Stimulated activated CD8-positive, alpha-beta memory T cell treated with anti-CD3 and anti-CD28 coated beads, Interleukin-15, amount 100 ng/mL, for 1 hour (primary cell): ENCODE results near the gene CBX5.
"Not testable (repeated sequence)": the region's sequence is repeated elsewhere in the genome, so short reads cannot be mapped to it uniquely, and the experiment has no call there.

Experiments used
- DNase-seq: peaks from one replicate; pipeline ENCODE4 v3.0.0-alpha.2; 2020; ENCODE audit warnings: low read depth

The CBX5 gene

GRCh38 chr12:54294152-54294952 lies 14.4 kb upstream of the CBX5 start:
- peak; percentile 18 for DNase-seq

- no peak for DNase-seq
Measured at GRCh38 chr12:54292931-54293241, 13.0 kb upstream of the CBX5 start.

- no peak for DNase-seq
Measured at GRCh38 chr12:54292083-54292930, 12.4 kb upstream of the CBX5 start.

GRCh38 chr12:54287261-54288157 lies 7.6 kb upstream of the CBX5 start:
- DNase-seq = no peak

GRCh38 chr12:54286042-54287030 lies 6.4 kb upstream of the CBX5 start:
- no peak for DNase-seq

GRCh38 chr12:54285150-54286041 lies 5.5 kb upstream of the CBX5 start:
- no peak for DNase-seq

- DNase-seq = not testable (repeated sequence)
Measured at GRCh38 chr12:54284070-54284780, 4.3 kb upstream of the CBX5 start.

- DNase-seq = no peak
Measured at GRCh38 chr12:54282949-54283593, 3.1 kb upstream of the CBX5 start.

GRCh38 chr12:54281694-54282093 lies 1.8 kb upstream of the CBX5 start:
- DNase-seq = not testable (repeated sequence)

- not testable (repeated sequence) for DNase-seq
Measured at GRCh38 chr12:54281261-54281638, 1.3 kb upstream of the CBX5 start.

GRCh38 chr12:54280468-54281260 lies 742 bp upstream of the CBX5 start, which contains the start of gene HNRNPA1:
Gene HNRNPA1, plus strand, starts transcription at chr12:54280726. Its CDS starts 82 bp downstream, at chr12:54280808.
- DNase-seq = peak; percentile 87

GRCh38 chr12:54279227-54279631 lies 693 bp downstream of the CBX5 start:
- no peak for DNase-seq

- no peak for DNase-seq
Measured at GRCh38 chr12:54277823-54278276, 2.1 kb downstream of the CBX5 start.

GRCh38 chr12:54276368-54276767 lies 3.6 kb downstream of the CBX5 start:
- DNase-seq = no peak

GRCh38 chr12:54273981-54274380 lies 5.9 kb downstream of the CBX5 start:
- DNase-seq = no peak

- no peak for DNase-seq
Measured at GRCh38 chr12:54272214-54272613, 7.7 kb downstream of the CBX5 start.

GRCh38 chr12:54270345-54270744 lies 9.6 kb downstream of the CBX5 start:
- no peak for DNase-seq

GRCh38 chr12:54266852-54267251 lies 13.1 kb downstream of the CBX5 start:
- DNase-seq = no peak
